ENCODE measurements around the gene GLOD5. TPM values are rescaled to one million over a fixed set of nuclear protein-coding genes. Genes with fewer than 3 reads are reported as not detected.

Gene GLOD5
- total and polyA plus RNA-seq, 9 of the 15 experiments (the other 6 are each of a cell fraction or from before 2014, with no cell fraction given) = 0.27 to 4.4 (median 2.2) TPM

GRCh38 chrX:48745222-48745621, 16.3 kb upstream of the GLOD5 start:
- ChIA-PET CTCF (ENCODE audit: low intra/inter-chr PET ratio) (no interaction called here), POLR2A (no interaction called here)
- H3K4me3 ChIP-seq = no peak overlapping the region
- no peak overlapping the region for H3K4me2 ChIP-seq (ENCODE audit: insufficient read depth, low read length)
- intact Hi-C loops (cut with micrococcal nuclease) = no loop called here
- no peak overlapping the region for H3K9ac ChIP-seq (ENCODE audit: insufficient read depth in 1 of 2, low read depth in 2 of 2, low read length in 2 of 2)
- no peak for TF ChIP-seq ARID3A (IDR thresholded peaks at IDR 0.05; ENCODE audit: borderline replicate concordance, low read depth, low read length)
- TF ChIP-seq HDAC8 (tag; IDR thresholded peaks at IDR 0.05) = no peak
- TF ChIP-seq TOE1 (IDR thresholded peaks at IDR 0.05; ENCODE audit: borderline replicate concordance) = no peak
- TF ChIP-seq TOE1 (CRISPR knock-in tag; IDR thresholded peaks at IDR 0.05; ENCODE audit: borderline replicate concordance, low read depth) = no peak
- no peak for TF ChIP-seq ZNF586 (CRISPR knock-in tag; conservative IDR thresholded peaks at IDR 0.05)
- TF ChIP-seq NR0B1 (IDR thresholded peaks at IDR 0.05; ENCODE audit: partially characterized antibody) = no peak
- TF ChIP-seq ZFPM2 (CRISPR knock-in tag; IDR thresholded peaks at IDR 0.05) = no peak
- TF ChIP-seq ARID4B (CRISPR knock-in tag; IDR thresholded peaks at IDR 0.05) = no peak
- no peak for TF ChIP-seq EHMT2 (IDR thresholded peaks at IDR 0.05)
- no peak for TF ChIP-seq ZBTB12 (CRISPR knock-in tag; IDR thresholded peaks at IDR 0.05)
- no peak for TF ChIP-seq SMAD1 (IDR thresholded peaks at IDR 0.05; ENCODE audit: low read depth, low read length, partially characterized antibody)
- H4K20me1 ChIP-seq (replicated peaks; ENCODE audit: control insufficient read depth, insufficient read depth, low read length) = no peaks in the 10 kb centered on the region
- no peaks in the 10 kb centered on the region for H3K9me1 ChIP-seq (ENCODE audit: control insufficient read depth, insufficient read depth, low read length)
- H3K27me3 ChIP-seq (ENCODE audit: control insufficient read depth in 2 of 2, insufficient read depth in 2 of 2, low read length in 2 of 2) = no peaks in the 10 kb centered on the region
- 38% methylated on average over 2 of the region's 4 CpGs for WGBS (ENCODE audit: insufficient coverage, low coverage, missing lambda C conversion rate)
- no peaks in the 10 kb centered on the region for H3K79me2 ChIP-seq (ENCODE audit: control insufficient read depth, insufficient read depth, low read length)
- BruUV-seq (replicated peaks) = no TSS peak
- no peaks in the 10 kb centered on the region for H3K9me3 ChIP-seq (replicated peaks; ENCODE audit: control insufficient read depth, insufficient read depth, low read depth, low read length)
- FAIRE-seq (no peak), ATAC-seq (no peak), DNase-seq (ENCODE audit: extremely low read depth in 1 of 4, low spot score in 3 of 4) (no peak)
- no peak overlapping the region for H3K27ac ChIP-seq (ENCODE audit: extremely low read depth, low read depth, low read length)
- in situ Hi-C loops (cut with MboI) = no loop called here
- no peak overlapping the region for H2AFZ ChIP-seq (ENCODE audit: low read depth, low read length)
- no peaks in the 10 kb centered on the region for H3K36me3 ChIP-seq (ENCODE audit: control insufficient read depth, insufficient read depth, low read length)
- H3K4me1 ChIP-seq (replicated peaks in 1 of 2; ENCODE audit: control insufficient read depth in 2 of 2, insufficient read depth in 2 of 2, low read length in 2 of 2) = no peaks in the 10 kb centered on the region; a peak in 3 of 5 replicates
